WTC11 (cell line): ENCODE data around the gene GABRG3.

Experiments
- AFF4 ChIP-seq: sonication (generic); formaldehyde crosslinking; IDR thresholded peaks from 2 replicates; pipeline ENCODE4 v1.8.1; 2023; ENCODE audit warnings: mild to moderate bottlenecking, missing genetic modification reagents, borderline replicate concordance
- ATF2 ChIP-seq: sonication (generic); formaldehyde crosslinking; IDR thresholded peaks from 2 replicates; pipeline ENCODE4 v1.8.1; 2022; ENCODE audit warnings: low read depth, missing genetic modification reagents, borderline replicate concordance
- CREB1 ChIP-seq: sonication (generic); formaldehyde crosslinking; IDR thresholded peaks from 2 replicates; pipeline ENCODE4 v1.8.0; 2023; ENCODE audit warnings: mild to moderate bottlenecking, missing genetic modification reagents
- CTCF ChIP-seq: fragments of 200-600 bp; IDR thresholded peaks from 2 replicates; pipeline ENCODE4 v1.8.0; 2022; ENCODE audit warnings: antibody characterized with exemption
- FOXJ3 ChIP-seq: sonication (generic); formaldehyde crosslinking; IDR thresholded peaks from 2 replicates; pipeline ENCODE4 v1.9.0; 2021; ENCODE audit warnings: missing genetic modification reagents, mild to moderate bottlenecking, borderline replicate concordance
- IRF2 ChIP-seq: sonication (generic); formaldehyde crosslinking; IDR thresholded peaks from 2 replicates; pipeline ENCODE4 v1.8.0; 2022; ENCODE audit warnings: low read depth, missing genetic modification reagents, borderline replicate concordance
- MAX ChIP-seq: sonication (generic); formaldehyde crosslinking; IDR thresholded peaks from 2 replicates; pipeline ENCODE4 v1.8.0; 2022; ENCODE audit warnings: mild to moderate bottlenecking, missing genetic modification reagents
- NFYB ChIP-seq: sonication (generic); formaldehyde crosslinking; conservative IDR thresholded peaks from 2 replicates; pipeline ENCODE4 v1.8.0; 2022; ENCODE audit warnings: low read depth, missing genetic modification reagents
- SP1 ChIP-seq: sonication (generic); formaldehyde crosslinking; conservative IDR thresholded peaks from 2 replicates; pipeline ENCODE4 v1.8.1; 2022; ENCODE audit warnings: missing genetic modification reagents
- TP53 ChIP-seq: sonication (generic); formaldehyde crosslinking; IDR thresholded peaks from 2 replicates; pipeline ENCODE4 v1.8.1; 2023; ENCODE audit warnings: mild to moderate bottlenecking, missing genetic modification reagents
- ZNF138 ChIP-seq: sonication (generic); formaldehyde crosslinking; conservative IDR thresholded peaks from 2 replicates; pipeline ENCODE4 v1.8.1; 2022; ENCODE audit warnings: mild to moderate bottlenecking, moderate library complexity, missing genetic modification reagents
- ZNF512 ChIP-seq: sonication (generic); formaldehyde crosslinking; IDR thresholded peaks from 2 replicates; pipeline ENCODE4 v1.8.1; 2022; ENCODE audit warnings: missing genetic modification reagents, borderline replicate concordance

GRCh38 chr15:27466758-27467157 lies 495.8 kb downstream of the GABRG3 start:
- no peak for TF ChIP-seq TP53
- TF ChIP-seq ATF2 (CRISPR knock-in tag): no peak
- no peak for TF ChIP-seq FOXJ3 (CRISPR knock-in tag)
- no peak for TF ChIP-seq MAX (CRISPR knock-in tag)
- TF ChIP-seq CREB1 (CRISPR knock-in tag): no peak
- no peak for TF ChIP-seq CTCF
- no peak for TF ChIP-seq AFF4 (CRISPR knock-in tag)
- TF ChIP-seq ZNF512 (CRISPR knock-in tag): no peak
- no peak for TF ChIP-seq SP1 (CRISPR knock-in tag)
- TF ChIP-seq ZNF138 (CRISPR knock-in tag): no peak
- TF ChIP-seq NFYB: no peak
- TF ChIP-seq IRF2 (CRISPR knock-in tag): no peak
